ENCODE results near the gene OSGIN1.

DNA sequence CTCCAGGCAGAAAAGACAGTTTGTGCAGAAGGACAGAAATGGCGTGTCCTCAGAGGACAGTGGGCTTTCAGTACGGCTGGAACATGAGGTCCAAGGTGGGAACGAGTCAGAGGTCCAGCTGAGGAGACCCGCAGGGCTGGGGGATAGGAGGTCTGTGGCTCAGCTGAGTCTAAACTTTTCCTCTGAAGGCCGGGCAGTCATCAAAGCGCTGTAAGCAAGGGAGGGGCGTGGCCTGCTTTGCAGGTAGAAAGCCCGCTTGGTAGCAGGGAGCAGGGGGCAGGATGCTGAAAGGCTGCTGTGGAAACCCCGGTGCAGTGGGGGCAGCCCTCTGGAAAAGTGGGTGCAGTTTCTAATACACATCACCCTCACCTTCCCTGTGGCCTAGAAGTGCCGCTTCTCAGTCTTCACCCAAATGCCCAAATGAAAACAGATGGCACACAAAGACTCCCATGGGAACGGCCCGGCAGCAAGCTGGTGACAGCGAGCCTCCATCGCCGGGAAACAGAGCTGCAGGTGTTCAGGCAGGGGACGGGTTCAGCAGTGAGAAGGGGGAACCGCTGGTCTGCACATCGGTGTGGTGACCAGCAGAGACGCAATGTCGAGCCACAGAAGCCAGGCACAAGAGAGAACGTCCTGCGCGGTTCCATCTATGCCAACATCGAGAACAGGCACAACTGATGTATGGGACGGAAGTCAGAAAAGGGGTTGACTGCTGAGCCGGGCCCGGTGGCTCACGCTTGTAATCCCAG is 12.2 kb upstream of the OSGIN1 start:
- TF ChIP-seq POLR2A (IDR thresholded peaks at IDR 0.05) (no peak), CTCF (IDR thresholded peaks at IDR 0.05) (no peak), POLR2AphosphoS5 (IDR thresholded peaks at IDR 0.05) (no peak)
